Right cardiac atrium (tissue), 5 donors: ENCODE measurements around the gene PDE7B. TPM values are rescaled to one million over a fixed set of nuclear protein-coding genes. Genes with fewer than 3 reads are reported as not detected.
A peak's percentile ranks its signal among the peaks of the same experiment; 100 is the strongest.
"Not testable (repeated sequence)": the region's sequence is repeated elsewhere in the genome, so short reads cannot be mapped to it uniquely, and the experiment has no call there.

Source experiments
- ATAC-seq, 2 donors: fragments of 200-7000 bp; cut with Tn5 transposase; one replicate each; pipeline versions ENCODE4 v1.8.0 to v1.9.1; 2020; ENCODE audit warnings: moderate library complexity in 2 of 2, mild to moderate bottlenecking in 1 of 2
- DNase-seq, 3 donors: peaks; one replicate each; pipeline ENCODE4 v3.0.0-alpha.2; 2020
- H3K27ac ChIP-seq: one replicate; pipeline ENCODE4 v1.5.1; 2013; ENCODE audit warnings: mild to moderate bottlenecking, low read length, control low read depth, moderate library complexity
- H3K27me3 ChIP-seq: one replicate; pipeline ENCODE4 v1.6.1; 2013; ENCODE audit not compliant: control insufficient read depth, insufficient read depth
- H3K4me1 ChIP-seq: one replicate; pipeline ENCODE4 v1.6.1; 2013; ENCODE audit warnings: low read length; ENCODE audit not compliant: control insufficient read depth, insufficient read depth
- H3K4me3 ChIP-seq: one replicate; pipeline ENCODE4 v1.5.1; 2013; ENCODE audit warnings: low read length, control low read depth
- H3K9me3 ChIP-seq: one replicate; pipeline ENCODE4 v1.6.1; 2013; ENCODE audit warnings: low read length; ENCODE audit not compliant: control insufficient read depth
- WGBS: extraction: QIAGEN DNeasy Blood & Tissue Kit; methylation state at CpG from one replicate; pipeline ENCODE4 v1.1.7; 2013; 5-methylcytosine and 5-hydroxymethylcytosine counted together
- intact Hi-C, 4 donors: fragments of 100-400 bp; cut with DNase I; formaldehyde crosslinking; loops; one replicate each; pipeline versions ENCODE4 v1.11.0 to v1.14.0; 2022 to 2023
- polyA plus RNA-seq: library from polyadenylated mRNA; stranded (reverse); fragments of 200-250 nt; gene quantifications from one replicate; pipeline ENCODE4 v1.2.3, GENCODE V29; 2013
- total RNA-seq, 4 donors: library from RNA; stranded (reverse); fragmentation: NEBNext Ultra II Directional; extraction: Animal tissue kit (Norgen Biotek cat#: 25700); gene quantifications; one replicate each; pipeline ENCODE4 v1.2.1, GENCODE V29; 2021
- donor health status: healthy with polysubstance abuse.
- donor health status: DM: no; HTN: yes; CAD: no.
- donor health status: DM: no; HTN: no; CAD: no.
- donor health status: DM: no; HTN: yes; CAD: no; lungs with severe emphysema.
- donor health status: DM: yes; HTN: yes; CAD: no.

The PDE7B gene
- total and polyA plus RNA-seq, 5 donors = 2.9 to 11.6 (median 8.3) TPM

DNA sequence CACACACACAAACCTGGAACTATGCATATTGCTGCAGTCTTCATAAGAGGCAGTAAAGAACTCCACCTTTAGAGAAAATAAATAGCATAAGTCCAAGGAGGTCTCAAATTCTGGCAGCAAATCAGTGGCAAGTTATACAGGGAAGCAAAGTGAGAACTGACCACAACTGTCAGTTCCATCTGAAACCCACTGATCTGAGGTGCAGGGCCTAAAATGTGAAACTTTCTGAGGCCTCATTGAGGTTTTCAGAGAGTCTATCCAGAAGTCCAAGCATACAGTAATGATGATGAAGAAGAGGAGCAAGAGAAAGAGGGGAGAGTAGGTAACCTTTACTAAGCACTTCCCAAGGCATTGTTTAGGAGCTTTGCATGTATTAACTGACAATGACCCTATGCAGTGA lies 362.4 kb downstream of the PDE7B start:
- intact Hi-C loops = loop anchor here in 1 of 4 donors (10.0 kb wide), 1 partner anchor 189 kb away; no protein-coding TSS in a partner anchor
- H3K9me3 ChIP-seq = no peaks in the 10 kb centered on the region
- H3K4me3 ChIP-seq = no peak overlapping the region
- no peak overlapping the region for H3K27ac ChIP-seq
- no peak for ATAC-seq
- no peaks in the 10 kb centered on the region for H3K27me3 ChIP-seq
- no peaks in the 10 kb centered on the region for H3K4me1 ChIP-seq
- no peak for DNase-seq

DNA sequence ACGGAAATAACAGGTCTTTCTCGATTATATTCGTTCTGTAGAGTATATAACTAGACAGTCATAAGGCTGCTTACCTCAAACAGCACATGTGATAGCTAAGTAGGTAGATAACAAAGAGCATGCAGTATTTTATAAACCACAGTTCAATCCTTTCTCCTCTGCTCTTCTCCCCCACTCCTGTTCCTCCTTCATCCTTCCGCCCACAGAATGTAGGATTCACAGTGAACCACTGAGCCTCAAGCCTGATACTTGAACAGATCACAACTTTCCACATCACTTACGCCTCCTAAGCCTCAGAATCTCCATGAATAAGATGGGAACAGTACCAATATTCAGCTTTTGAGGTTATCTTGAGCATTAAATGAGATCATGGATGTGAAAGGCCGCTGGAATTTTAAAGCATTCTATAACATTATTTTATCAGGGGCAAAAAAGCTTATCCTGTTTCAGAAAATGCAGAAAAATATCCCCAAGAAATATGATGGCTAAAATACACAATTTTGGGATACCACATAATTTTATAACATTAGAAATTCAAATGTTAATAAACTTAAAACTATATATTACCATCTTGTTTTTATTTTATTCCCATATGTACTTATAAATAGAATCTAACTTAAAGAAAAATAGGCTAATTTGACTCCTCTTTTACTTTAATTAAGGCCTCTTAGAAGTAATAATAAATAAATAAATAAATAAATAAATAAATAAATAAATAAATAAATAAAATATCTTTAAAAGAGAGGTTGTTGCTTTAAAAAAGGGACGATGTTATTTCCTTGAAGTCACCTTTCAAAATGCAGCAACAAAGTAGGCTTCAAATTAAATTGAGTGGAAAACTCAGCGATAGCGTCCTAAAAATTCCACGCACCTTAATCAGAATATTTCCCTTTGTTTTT lies 365.3 kb downstream of the PDE7B start:
- intact Hi-C loops = loop anchor here in 1 of 4 donors (10.0 kb wide), 1 partner anchor 192 kb away; no protein-coding TSS in a partner anchor

DNA sequence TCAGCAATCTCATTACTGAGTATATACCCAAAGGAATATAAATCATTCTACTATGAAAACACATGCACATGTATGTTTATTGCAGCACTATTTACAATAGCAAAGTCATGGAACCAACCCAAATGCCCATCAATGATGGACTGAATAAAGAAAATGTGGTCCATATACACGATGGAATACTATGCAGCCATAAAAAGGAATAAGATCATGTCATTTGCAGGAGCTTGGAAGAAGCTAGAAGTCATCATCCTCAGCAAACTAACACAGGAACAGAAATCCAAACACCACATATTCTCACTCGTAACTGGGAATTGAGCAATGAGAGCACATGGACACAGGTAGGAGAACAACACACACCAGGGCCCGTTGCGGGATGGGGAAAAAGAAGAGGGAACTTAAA lies 373.5 kb downstream of the PDE7B start:
- not testable (repeated sequence) for H3K9me3 ChIP-seq, ATAC-seq, DNase-seq, H3K4me3 ChIP-seq, H3K27me3 ChIP-seq, H3K4me1 ChIP-seq, H3K27ac ChIP-seq
- WGBS = 94% methylated on average over 4 of the region's 4 CpGs
- intact Hi-C loops = loop anchor here (2.0 to 10.0 kb wide), 5 partner anchors 193 to 800 kb away; no protein-coding TSS in a partner anchor

More for the DNA sequence above, 365.3 kb downstream of the PDE7B start:
- no peaks in the 10 kb centered on the region for H3K9me3 ChIP-seq
- DNase-seq (no peak), ATAC-seq (no peak)
- no peaks in the 10 kb centered on the region for H3K27me3 ChIP-seq
- H3K4me3 ChIP-seq = no peak overlapping the region
- 83% methylated on average over 10 of the region's 10 CpGs for WGBS
- no peak overlapping the region for H3K27ac ChIP-seq
- H3K4me1 ChIP-seq = no peaks in the 10 kb centered on the region

DNA sequence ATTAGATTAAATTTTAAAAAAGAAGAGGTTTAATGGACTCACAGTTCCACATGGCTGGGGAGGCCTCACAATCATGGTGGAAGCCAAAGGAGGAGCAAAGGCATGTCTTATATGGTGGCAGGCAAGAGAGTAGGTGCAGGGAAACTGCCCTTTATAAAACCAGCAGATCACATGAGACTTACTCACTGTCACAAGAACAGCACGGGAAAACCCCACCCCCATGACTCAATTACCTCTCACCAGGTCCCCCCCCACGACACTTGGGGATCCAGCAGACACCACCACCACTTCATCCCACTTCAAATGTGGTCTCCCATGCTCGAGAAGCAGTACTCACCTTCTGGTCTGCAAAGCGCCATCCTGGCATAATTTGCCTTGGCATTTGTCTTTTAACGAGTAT lies 374.0 kb downstream of the PDE7B start:
- Histone ChIP-seq H3K4me3 (no peak overlapping the region), H3K4me1 (no peaks in the 10 kb centered on the region), H3K27me3 (no peaks in the 10 kb centered on the region), H3K9me3 (no peaks in the 10 kb centered on the region), H3K27ac (no peak overlapping the region)
- ATAC-seq (no peak), DNase-seq (no peak)
- intact Hi-C loops = loop anchor here (2.0 to 10.0 kb wide), 5 partner anchors 193 to 801 kb away; no protein-coding TSS in a partner anchor
- WGBS = 75% methylated on average over 5 of the region's 5 CpGs

DNA sequence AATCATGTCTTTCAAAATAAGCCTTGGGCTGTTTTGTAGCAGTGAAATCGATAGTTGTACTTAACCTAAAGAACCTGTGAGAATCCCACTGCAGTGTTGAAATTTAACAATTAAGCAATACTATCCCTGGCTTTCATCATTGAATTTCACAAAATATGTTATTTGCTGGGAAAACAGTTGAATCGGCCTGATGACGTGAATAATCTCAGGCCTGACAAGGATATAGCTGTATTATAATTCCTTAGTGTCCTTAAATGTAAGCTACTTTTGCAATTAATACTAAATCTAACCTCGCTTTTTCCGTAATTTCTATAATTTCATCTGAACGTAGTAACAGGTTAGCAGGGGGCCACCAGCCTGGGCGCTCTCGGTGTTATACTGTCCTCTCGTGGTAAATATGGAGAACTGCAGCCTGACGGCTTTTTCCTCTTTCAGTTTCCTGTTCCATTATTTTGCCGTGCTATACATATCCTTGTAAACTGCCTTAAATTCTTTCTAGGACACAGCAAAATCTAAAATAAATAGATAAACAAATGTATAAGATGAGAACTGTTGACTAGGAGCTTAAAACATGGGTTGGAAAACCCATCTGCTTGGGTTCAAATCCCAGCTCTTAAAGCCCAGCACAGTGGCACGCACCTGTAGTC lies 374.6 kb downstream of the PDE7B start:
- intact Hi-C loops = loop anchor here in 3 of 4 donors (2.0 to 10.0 kb wide), 5 partner anchors 194 to 801 kb away; no protein-coding TSS in a partner anchor
- H3K4me3 ChIP-seq = peak overlapping the region; percentile 44
- H3K9me3 ChIP-seq = no peaks in the 10 kb centered on the region
- DNase-seq = peak in 2 of 3 donors; percentile 29 to 72
- WGBS = 20% methylated on average over 12 of the region's 12 CpGs
- H3K27me3 ChIP-seq = no peaks in the 10 kb centered on the region
- H3K27ac ChIP-seq = no peak overlapping the region
- H3K4me1 ChIP-seq = no peaks in the 10 kb centered on the region
- peak; percentile 86 to 87 for ATAC-seq

DNA sequence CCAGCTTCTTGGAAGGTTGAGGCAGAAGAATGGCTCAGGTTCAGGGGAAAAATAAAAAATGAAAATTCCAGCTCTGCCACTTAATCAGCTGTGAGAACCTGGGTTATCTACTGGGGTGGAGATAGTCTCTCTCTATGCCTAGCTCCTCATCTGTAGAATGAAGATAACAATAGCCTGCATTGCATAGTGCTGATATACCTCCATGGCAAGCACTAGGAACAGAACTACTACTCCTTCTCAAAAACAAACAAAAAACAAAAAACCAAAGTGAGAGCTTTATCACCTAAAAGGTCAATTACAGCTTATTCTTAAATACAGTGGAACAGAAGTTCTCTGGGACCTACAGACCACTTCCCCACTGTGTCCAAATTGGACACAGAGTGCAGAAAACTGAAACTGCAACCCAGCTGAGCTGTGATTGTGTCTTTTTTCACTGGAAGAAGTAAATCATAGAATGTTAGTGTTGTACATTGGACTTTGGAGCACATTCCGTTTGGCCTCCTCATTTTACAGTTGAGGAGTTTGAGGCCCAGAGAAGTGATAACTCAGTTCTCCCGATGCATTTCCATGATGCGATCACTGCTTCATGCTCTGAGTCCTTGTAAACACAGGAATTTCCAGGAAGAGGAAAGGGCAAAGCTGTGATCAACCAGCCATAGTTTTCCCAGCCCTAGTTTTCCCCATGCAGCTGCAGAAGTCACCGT lies 375.3 kb downstream of the PDE7B start:
- intact Hi-C loops = loop anchor here in 3 of 4 donors (2.0 to 10.0 kb wide), 5 partner anchors 195 to 802 kb away; no protein-coding TSS in a partner anchor
- no peak for DNase-seq
- Histone ChIP-seq H3K4me3 (peak overlapping the region; percentile 44), H3K4me1 (no peaks in the 10 kb centered on the region), H3K9me3 (no peaks in the 10 kb centered on the region), H3K27ac (no peak overlapping the region), H3K27me3 (no peaks in the 10 kb centered on the region)
- 79% methylated on average over 4 of the region's 4 CpGs for WGBS
- peak; percentile 48 to 59 for ATAC-seq

DNA sequence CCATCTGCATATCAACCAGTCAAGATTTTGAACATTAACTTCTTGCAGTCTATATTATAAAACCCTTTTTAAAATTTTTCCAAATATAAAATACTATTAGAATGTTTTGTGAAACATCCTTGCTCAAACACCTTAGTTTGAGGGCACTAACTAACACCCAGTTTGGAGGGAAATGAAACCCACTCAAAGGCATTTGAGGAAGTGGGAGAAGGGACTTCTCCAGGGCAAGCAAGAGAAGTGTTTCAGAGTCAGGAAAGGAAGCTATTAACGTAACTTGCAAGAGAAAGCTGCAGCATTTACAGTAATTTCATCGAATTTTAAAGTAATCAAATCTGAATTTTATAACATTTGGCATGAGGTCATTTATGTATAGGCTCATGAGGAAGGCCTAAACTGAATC lies 377.3 kb downstream of the PDE7B start:
- Histone ChIP-seq H3K27me3 (no peaks in the 10 kb centered on the region), H3K9me3 (no peaks in the 10 kb centered on the region), H3K27ac (no peak overlapping the region), H3K4me3 (no peak overlapping the region), H3K4me1 (no peaks in the 10 kb centered on the region)
- DNase-seq (no peak), ATAC-seq (no peak)
- WGBS = 85% methylated on average over 2 of the region's 2 CpGs
- intact Hi-C loops = loop anchor here in 3 of 4 donors (5.0 to 10.0 kb wide), 4 partner anchors 197 to 804 kb away; no protein-coding TSS in a partner anchor

DNA sequence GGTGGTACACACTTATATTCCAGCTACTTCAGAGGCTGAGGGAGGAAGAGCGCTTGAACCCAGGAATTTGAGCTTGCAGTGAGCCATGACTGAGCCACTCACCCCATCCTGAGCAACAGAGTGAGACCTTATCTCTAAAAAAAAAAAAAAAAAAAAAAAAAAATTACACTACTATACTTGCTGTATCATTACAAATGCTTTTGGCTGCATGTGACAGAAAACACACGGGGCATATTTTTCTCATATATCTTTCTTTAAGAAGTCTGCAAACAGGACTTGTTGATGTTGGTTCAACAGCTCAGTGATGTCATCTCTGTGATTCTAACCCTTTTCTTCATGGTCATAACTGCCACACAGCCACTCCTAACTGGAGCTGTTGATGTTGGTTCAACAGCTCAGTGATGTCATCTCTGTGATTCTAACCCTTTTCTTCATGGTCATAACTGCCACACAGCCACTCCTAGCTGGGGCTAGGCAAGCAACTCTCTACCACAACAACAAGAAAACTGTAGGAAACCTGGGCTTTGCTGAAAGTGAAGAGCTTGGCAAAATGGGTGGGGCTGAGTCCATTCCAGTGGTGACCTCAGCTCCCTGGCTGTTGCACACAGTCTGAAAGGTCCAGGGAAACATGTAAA lies 378.8 kb downstream of the PDE7B start:
- ATAC-seq (peak in 1 of 2 donors; percentile 40), DNase-seq (peak in 1 of 3 donors; percentile 63)
- intact Hi-C loops = no loop called here
- no peaks in the 10 kb centered on the region for H3K9me3 ChIP-seq
- H3K4me3 ChIP-seq = no peak overlapping the region
- H3K4me1 ChIP-seq = no peaks in the 10 kb centered on the region
- 78% methylated on average over 2 of the region's 2 CpGs for WGBS
- no peak overlapping the region for H3K27ac ChIP-seq
- no peaks in the 10 kb centered on the region for H3K27me3 ChIP-seq

DNA sequence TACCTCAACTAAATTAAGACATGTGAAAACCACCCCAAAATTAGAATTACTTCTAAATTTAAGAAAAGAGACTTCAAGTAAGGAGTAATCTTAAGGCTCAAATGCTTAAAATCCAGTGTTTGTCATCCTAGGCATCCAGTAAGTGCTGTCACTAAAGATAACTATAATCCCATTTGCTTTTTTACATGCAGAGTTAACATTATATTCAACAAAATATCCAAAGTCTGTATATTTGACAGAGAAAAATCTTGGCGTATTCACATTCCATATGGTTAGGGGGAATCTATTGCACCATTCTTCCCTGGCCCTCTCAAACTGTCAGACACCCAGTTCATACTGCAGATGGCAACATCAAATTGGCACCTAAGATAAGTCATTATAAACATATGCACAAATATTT lies 381.2 kb downstream of the PDE7B start:
- intact Hi-C loops = no loop called here

DNA sequence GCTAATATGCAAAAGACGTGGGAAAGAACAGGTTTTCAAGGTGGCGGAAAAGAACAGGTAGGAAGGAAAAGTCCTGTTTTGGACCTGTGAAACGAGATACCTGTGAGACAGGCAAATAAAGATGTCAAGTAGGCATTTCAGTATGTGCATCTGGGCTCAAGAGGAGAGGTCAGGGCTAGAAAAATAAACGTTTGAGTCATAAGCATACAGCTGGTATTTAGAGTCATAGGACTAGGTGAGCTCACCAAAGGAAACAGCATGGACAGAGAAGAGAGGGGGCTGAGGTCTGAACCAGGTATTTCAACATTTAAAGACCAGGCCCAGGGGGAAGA lies 383.7 kb downstream of the PDE7B start:
- no peaks in the 10 kb centered on the region for H3K27me3 ChIP-seq
- no peak overlapping the region for H3K4me3 ChIP-seq
- H3K9me3 ChIP-seq = no peaks in the 10 kb centered on the region
- no peak overlapping the region for H3K27ac ChIP-seq
- no peaks in the 10 kb centered on the region for H3K4me1 ChIP-seq
- WGBS = 89% methylated on average over 4 of the region's 4 CpGs
- DNase-seq (no peak), ATAC-seq (no peak)
- intact Hi-C loops = no loop called here

More for the DNA sequence above, 381.2 kb downstream of the PDE7B start:
- no peaks in the 10 kb centered on the region for H3K27me3 ChIP-seq
- no peaks in the 10 kb centered on the region for H3K4me1 ChIP-seq
- no peak overlapping the region for H3K27ac ChIP-seq
- no peak overlapping the region for H3K4me3 ChIP-seq
- ATAC-seq = no peak
- no peaks in the 10 kb centered on the region for H3K9me3 ChIP-seq
- DNase-seq = no peak
- WGBS = 96% methylated on average over 1 of the region's 1 CpG
